ENCODE results near the gene LLGL2. TPM values are rescaled to one million over a fixed set of nuclear protein-coding genes. Genes with fewer than 3 reads are reported as not detected.

Gene LLGL2
- total RNA-seq, 1 donor from 2014 or later: 14.8 TPM

DNA sequence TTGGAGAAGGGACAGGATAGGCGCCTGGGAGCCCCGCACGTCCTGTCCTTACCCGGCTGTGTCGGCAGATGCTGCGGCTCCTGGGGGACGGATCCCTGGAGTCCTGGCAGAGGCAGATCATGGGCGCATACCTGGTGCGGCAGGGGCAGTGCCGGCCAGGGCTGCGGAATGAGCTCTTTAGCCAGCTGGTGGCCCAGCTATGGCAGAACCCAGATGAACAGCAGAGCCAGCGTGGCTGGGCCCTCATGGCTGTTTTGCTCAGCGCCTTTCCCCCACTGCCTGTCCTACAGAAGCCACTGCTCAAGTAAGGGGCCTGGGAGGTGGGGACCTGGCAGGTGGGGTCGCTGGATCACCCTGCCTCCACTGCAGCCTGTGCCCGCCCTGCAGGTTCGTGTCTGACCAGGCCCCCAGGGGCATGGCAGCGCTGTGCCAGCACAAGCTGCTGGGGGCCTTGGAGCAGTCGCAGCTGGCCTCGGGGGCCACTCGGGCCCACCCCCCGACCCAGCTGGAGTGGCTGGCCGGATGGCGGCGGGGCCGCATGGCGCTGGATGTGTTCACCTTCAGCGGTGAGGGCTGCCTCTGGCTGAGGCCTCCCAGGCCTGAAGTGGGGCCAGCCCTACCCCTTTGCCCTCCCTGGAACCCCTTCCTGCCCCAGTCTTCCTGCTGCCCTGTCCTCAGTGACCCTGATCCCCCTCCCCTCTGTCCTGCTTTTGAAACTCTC, 87.6 kb downstream of the LLGL2 start:
- Histone ChIP-seq H3K4me2 (ENCODE audit: low read length) (no peak overlapping the region), H3K27me3 (ENCODE audit: insufficient read depth, low read length) (peaks cover 2% of the 10 kb centered on the region), H4K20me1 (ENCODE audit: insufficient read depth, low read length) (no peaks in the 10 kb centered on the region), H3K9me3 (ENCODE audit: insufficient read depth, low read depth, low read length) (no peaks in the 10 kb centered on the region), H3K9ac (ENCODE audit: low read length) (no peak overlapping the region), H2AFZ (ENCODE audit: low read depth, low read length) (no peak overlapping the region), H3K4me3 (ENCODE audit: insufficient read depth, low read depth, low read length) (no peak overlapping the region), H3K4me1 (ENCODE audit: insufficient read depth, low read length) (no peaks in the 10 kb centered on the region), H3K79me2 (ENCODE audit: insufficient read depth, low read length) (no peaks in the 10 kb centered on the region), H3K27ac (ENCODE audit: low read depth, low read length) (no peak overlapping the region), H3K36me3 (ENCODE audit: insufficient read depth, low read length) (no peaks in the 10 kb centered on the region)
- Mint-ChIP-seq H3K9me3 (ENCODE audit: unreplicated experiment) (no peaks in the 10 kb centered on the region), H3K27ac (ENCODE audit: unreplicated experiment) (no peak overlapping the region), H3K4me1 (ENCODE audit: low read depth, unreplicated experiment) (no peaks in the 10 kb centered on the region), H3K4me3 (ENCODE audit: unreplicated experiment) (no peak overlapping the region), H3K27me3 (ENCODE audit: low read depth, unreplicated experiment) (peaks cover 13% of the 10 kb centered on the region), H3K36me3 (ENCODE audit: low read depth, unreplicated experiment) (no peaks in the 10 kb centered on the region)
- FAIRE-seq (no peak), DNase-seq (ENCODE audit: low read depth) (no peak)
- TF ChIP-seq, protein P1, sequence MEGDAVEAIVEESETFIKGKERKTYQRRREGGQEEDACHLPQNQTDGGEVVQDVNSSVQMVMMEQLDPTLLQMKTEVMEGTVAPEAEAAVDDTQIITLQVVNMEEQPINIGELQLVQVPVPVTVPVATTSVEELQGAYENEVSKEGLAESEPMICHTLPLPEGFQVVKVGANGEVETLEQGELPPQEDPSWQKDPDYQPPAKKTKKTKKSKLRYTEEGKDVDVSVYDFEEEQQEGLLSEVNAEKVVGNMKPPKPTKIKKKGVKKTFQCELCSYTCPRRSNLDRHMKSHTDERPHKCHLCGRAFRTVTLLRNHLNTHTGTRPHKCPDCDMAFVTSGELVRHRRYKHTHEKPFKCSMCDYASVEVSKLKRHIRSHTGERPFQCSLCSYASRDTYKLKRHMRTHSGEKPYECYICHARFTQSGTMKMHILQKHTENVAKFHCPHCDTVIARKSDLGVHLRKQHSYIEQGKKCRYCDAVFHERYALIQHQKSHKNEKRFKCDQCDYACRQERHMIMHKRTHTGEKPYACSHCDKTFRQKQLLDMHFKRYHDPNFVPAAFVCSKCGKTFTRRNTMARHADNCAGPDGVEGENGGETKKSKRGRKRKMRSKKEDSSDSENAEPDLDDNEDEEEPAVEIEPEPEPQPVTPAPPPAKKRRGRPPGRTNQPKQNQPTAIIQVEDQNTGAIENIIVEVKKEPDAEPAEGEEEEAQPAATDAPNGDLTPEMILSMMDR (IDR thresholded peaks at IDR 0.05; ENCODE audit: insufficient read depth, low read depth, low read length): no peak
- TF ChIP-seq EZH2 (IDR thresholded peaks at IDR 0.05; ENCODE audit: insufficient read depth, low read length): no peak

DNA sequence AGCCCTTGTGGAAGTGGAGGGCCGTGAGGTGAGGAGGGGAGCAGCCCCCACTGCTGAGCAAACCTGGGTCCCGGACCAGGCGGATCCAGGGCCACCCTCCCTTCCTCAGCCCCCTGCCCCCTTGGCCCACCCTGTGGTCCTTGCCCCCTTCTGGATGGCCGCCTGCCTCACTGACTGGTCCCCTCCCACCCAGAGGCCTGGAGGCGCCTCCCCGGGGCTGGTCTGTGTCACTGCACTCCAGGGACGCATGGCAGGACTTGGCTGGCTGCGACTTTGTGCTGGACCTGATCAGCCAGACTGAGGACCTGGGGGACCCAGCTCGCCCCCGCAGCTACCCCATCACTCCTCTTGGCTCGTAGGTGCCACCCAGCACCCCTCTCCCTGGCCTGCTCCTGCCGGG, 88.5 kb downstream of the LLGL2 start:
- Histone ChIP-seq H3K4me3 (ENCODE audit: insufficient read depth, low read depth, low read length) (no peak overlapping the region), H3K79me2 (ENCODE audit: insufficient read depth, low read length) (no peaks in the 10 kb centered on the region), H3K27ac (ENCODE audit: low read depth, low read length) (no peak overlapping the region), H3K4me2 (ENCODE audit: low read length) (no peak overlapping the region), H3K36me3 (ENCODE audit: insufficient read depth, low read length) (no peaks in the 10 kb centered on the region), H4K20me1 (ENCODE audit: insufficient read depth, low read length) (no peaks in the 10 kb centered on the region), H3K27me3 (ENCODE audit: insufficient read depth, low read length) (peaks cover 2% of the 10 kb centered on the region), H3K9me3 (ENCODE audit: insufficient read depth, low read depth, low read length) (no peaks in the 10 kb centered on the region), H2AFZ (ENCODE audit: low read depth, low read length) (no peak overlapping the region), H3K4me1 (ENCODE audit: insufficient read depth, low read length) (no peaks in the 10 kb centered on the region), H3K9ac (ENCODE audit: low read length) (no peak overlapping the region)
- TF ChIP-seq, protein P1 (IDR thresholded peaks at IDR 0.05; ENCODE audit: insufficient read depth, low read depth, low read length): no peak
- TF ChIP-seq EZH2 (IDR thresholded peaks at IDR 0.05; ENCODE audit: insufficient read depth, low read length): no peak
- no peaks in the 10 kb centered on the region for H3K4me1 Mint-ChIP-seq (ENCODE audit: low read depth, unreplicated experiment)
- no peaks in the 10 kb centered on the region for H3K9me3 Mint-ChIP-seq (ENCODE audit: unreplicated experiment)
- DNase-seq (ENCODE audit: low read depth) (no peak), FAIRE-seq (no peak)
- H3K36me3 Mint-ChIP-seq (ENCODE audit: low read depth, unreplicated experiment): no peaks in the 10 kb centered on the region
- peaks cover 19% of the 10 kb centered on the region for H3K27me3 Mint-ChIP-seq (ENCODE audit: low read depth, unreplicated experiment)
- H3K27ac Mint-ChIP-seq (ENCODE audit: unreplicated experiment): no peak overlapping the region
- H3K4me3 Mint-ChIP-seq (ENCODE audit: unreplicated experiment): no peak overlapping the region

DNA sequence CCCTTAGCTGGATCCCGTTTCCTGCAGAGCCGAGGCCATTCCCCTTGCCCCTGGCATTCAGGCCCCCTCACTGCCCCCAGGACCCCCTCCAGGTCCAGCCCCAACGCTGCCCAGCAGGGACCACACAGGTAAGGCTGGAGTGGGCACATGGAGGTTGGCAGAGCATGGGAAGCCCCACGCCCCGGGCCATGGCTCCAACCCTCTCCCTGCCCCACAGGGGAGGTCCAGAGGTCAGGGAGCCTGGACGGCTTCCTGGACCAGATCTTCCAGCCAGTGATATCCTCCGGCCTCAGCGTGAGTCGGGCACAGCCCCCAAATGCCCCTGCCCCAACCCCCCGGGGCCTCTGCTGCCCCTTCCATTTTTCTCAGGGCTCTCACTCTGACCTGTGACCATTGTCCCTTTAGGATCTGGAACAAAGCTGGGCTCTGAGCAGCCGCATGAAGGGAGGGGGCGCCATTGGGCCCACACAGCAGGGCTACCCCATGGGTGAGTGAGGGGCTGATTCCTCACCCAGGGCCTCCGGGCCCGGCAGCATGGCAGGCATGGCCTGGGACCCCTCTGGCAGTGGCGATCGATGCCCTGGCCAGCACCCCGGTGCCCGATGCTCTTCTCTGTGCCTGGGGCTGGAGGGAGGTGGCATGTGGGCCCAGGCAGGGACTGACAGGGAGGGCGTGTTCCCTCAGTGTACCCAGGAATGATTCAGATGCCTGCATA, 89.2 kb downstream of the LLGL2 start:
- H3K36me3 Mint-ChIP-seq (ENCODE audit: low read depth, unreplicated experiment): no peaks in the 10 kb centered on the region
- H3K9me3 ChIP-seq (ENCODE audit: insufficient read depth, low read depth, low read length): no peaks in the 10 kb centered on the region
- peaks cover 24% of the 10 kb centered on the region for H3K27me3 Mint-ChIP-seq (ENCODE audit: low read depth, unreplicated experiment)
- H3K4me3 ChIP-seq (ENCODE audit: insufficient read depth, low read depth, low read length): no peak overlapping the region
- H3K9me3 Mint-ChIP-seq (ENCODE audit: unreplicated experiment): no peaks in the 10 kb centered on the region
- no peak overlapping the region for H3K27ac ChIP-seq (ENCODE audit: low read depth, low read length)
- H3K27me3 ChIP-seq (ENCODE audit: insufficient read depth, low read length): no peaks in the 10 kb centered on the region
- no peak overlapping the region for H3K4me2 ChIP-seq (ENCODE audit: low read length)
- DNase-seq (ENCODE audit: low read depth) (no peak), FAIRE-seq (no peak)
- TF ChIP-seq, protein P1 (IDR thresholded peaks at IDR 0.05; ENCODE audit: insufficient read depth, low read depth, low read length): no peak
- TF ChIP-seq EZH2 (IDR thresholded peaks at IDR 0.05; ENCODE audit: insufficient read depth, low read length): no peak
- no peak overlapping the region for H3K27ac Mint-ChIP-seq (ENCODE audit: unreplicated experiment)
- no peaks in the 10 kb centered on the region for H3K4me1 Mint-ChIP-seq (ENCODE audit: low read depth, unreplicated experiment)
- no peaks in the 10 kb centered on the region for H3K4me1 ChIP-seq (ENCODE audit: insufficient read depth, low read length)
- H2AFZ ChIP-seq (ENCODE audit: low read depth, low read length): no peak overlapping the region
- H4K20me1 ChIP-seq (ENCODE audit: insufficient read depth, low read length): no peaks in the 10 kb centered on the region
- H3K36me3 ChIP-seq (ENCODE audit: insufficient read depth, low read length): no peaks in the 10 kb centered on the region
- no peaks in the 10 kb centered on the region for H3K79me2 ChIP-seq (ENCODE audit: insufficient read depth, low read length)
- no peak overlapping the region for H3K9ac ChIP-seq (ENCODE audit: low read length)
- H3K4me3 Mint-ChIP-seq (ENCODE audit: unreplicated experiment): no peak overlapping the region

All from astrocyte (in vitro differentiated cells and primary cell).